K562 (cell line): ENCODE measurements around the gene BICC1. TPM values are rescaled to one million over a fixed set of nuclear protein-coding genes. Genes with fewer than 3 reads are reported as not detected.

Experiments used
- ZNF644 ChIP-seq: fragments of 200-800 bp; sonication (Bioruptor generic); IDR thresholded peaks from 2 replicates; pipeline ENCODE4 v1.6.1; 2016; ENCODE audit warnings: low read depth, missing genetic modification characterization, missing compliant biosample characterization
- polyA plus RNA-seq, 8 experiments: library from polyadenylated mRNA; depleted of rRNA in 4 of 8; stranded (reverse) in 5 of 8; unstranded in 3 of 8; fragments of >200 nt; fragmentation: Nextera tagmentation in 2 of 8; fragmentation: Illumina TruSeq in 1 of 8; extraction: Ambion mirVana in 2 of 8; extraction: Trizol in 1 of 8; gene quantifications; 2 replicates each; pipeline versions ENCODE4 v1.2.1 to v1.2.3, GENCODE V29; 2011 to 2014; ENCODE audit warnings: inconsistent platforms in 1 of 8, missing spikeins in 1 of 8
- total RNA-seq, 7 experiments: library from RNA; depleted of rRNA in 6 of 7; stranded (reverse); fragments of >200 nt in 6 of 7; fragmentation: Illumina TruSeq in 2 of 7; extraction: Trizol in 2 of 7; gene quantifications; 2 replicates each; pipeline versions ENCODE4 v1.2.1 to v1.2.3, GENCODE V29; 2011 to 2021; ENCODE audit warnings: low replicate concordance in 1 of 7
- TF ChIP-seq, protein P1 (sequence below): fragments of 450-650 bp; IDR thresholded peaks from 2 replicates; pipeline ENCODE4 v1.6.1; 2016; ENCODE audit warnings: low read depth

BICC1 gene
- total and polyA plus RNA-seq, 9 of the 15 experiments (the other 6 are each of a cell fraction or from before 2014, with no cell fraction given), result not detected

DNA sequence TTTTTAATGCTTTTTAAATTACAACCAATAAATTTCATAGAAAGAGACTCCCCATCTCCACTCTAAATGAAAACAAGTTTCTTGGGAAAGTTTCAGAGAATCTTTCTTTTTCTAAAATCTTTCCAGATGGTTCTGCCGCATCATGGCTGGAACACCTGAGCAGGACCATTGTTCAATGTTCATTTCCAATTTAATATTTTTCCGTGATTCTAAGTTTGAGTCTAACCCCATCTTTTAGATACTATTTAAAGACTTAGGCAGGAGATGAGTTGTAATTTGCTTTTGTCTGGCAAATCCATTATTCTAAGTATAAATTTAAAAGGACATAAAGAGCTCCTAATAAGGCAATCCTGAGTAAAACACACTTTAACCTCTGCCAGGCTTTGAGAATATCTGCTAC is 325.2 kb downstream of the BICC1 start (continued):
- TF ChIP-seq, protein P1, sequence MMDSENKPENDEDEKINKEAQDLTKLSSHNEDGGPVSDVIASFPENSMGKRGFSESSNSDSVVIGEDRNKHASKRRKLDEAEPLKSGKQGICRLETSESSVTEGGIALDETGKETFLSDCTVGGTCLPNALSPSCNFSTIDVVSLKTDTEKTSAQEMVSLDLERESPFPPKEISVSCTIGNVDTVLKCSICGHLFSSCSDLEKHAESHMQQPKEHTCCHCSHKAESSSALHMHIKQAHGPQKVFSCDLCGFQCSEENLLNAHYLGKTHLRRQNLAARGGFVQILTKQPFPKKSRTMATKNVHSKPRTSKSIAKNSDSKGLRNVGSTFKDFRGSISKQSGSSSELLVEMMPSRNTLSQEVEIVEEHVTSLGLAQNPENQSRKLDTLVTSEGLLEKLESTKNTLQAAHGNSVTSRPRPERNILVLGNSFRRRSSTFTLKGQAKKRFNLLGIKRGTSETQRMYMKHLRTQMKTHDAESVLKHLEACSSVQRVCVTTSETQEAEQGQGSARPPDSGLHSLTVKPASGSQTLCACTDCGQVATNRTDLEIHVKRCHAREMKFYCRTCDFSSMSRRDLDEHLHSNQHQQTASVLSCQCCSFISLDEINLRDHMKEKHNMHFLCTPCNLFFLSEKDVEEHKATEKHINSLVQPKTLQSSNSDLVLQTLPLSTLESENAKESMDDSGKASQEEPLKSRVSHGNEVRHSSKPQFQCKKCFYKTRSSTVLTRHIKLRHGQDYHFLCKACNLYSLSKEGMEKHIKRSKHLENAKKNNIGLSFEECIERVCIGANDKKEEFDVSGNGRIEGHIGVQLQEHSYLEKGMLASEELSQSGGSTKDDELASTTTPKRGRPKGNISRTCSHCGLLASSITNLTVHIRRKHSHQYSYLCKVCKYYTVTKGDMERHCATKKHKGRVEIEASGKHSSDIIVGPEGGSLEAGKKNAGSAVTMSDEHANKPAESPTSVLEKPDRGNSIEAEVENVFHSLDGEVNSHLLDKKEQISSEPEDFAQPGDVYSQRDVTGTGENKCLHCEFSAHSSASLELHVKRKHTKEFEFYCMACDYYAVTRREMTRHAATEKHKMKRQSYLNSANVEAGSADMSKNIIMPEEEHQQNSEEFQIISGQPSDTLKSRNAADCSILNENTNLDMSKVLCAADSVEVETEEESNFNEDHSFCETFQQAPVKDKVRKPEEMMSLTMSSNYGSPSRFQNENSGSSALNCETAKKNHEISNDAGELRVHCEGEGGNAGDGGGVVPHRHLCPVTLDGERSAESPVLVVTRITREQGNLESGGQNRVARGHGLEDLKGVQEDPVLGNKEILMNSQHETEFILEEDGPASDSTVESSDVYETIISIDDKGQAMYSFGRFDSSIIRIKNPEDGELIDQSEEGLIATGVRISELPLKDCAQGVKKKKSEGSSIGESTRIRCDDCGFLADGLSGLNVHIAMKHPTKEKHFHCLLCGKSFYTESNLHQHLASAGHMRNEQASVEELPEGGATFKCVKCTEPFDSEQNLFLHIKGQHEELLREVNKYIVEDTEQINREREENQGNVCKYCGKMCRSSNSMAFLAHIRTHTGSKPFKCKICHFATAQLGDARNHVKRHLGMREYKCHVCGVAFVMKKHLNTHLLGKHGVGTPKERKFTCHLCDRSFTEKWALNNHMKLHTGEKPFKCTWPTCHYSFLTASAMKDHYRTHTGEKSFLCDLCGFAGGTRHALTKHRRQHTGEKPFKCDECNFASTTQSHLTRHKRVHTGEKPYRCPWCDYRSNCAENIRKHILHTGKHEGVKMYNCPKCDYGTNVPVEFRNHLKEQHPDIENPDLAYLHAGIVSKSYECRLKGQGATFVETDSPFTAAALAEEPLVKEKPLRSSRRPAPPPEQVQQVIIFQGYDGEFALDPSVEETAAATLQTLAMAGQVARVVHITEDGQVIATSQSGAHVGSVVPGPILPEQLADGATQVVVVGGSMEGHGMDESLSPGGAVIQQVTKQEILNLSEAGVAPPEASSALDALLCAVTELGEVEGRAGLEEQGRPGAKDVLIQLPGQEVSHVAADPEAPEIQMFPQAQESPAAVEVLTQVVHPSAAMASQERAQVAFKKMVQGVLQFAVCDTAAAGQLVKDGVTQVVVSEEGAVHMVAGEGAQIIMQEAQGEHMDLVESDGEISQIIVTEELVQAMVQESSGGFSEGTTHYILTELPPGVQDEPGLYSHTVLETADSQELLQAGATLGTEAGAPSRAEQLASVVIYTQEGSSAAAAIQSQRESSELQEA, result no peak
- no peak for TF ChIP-seq ZNF644 (tag)
